GM21381 (cell line): ENCODE results near the gene COA6.

Experiments
- ATAC-seq: cut with Tn5 transposase; IDR thresholded peaks from one replicate; pipeline ENCODE4 v1.9.1; 2021; ENCODE audit warnings: mild to moderate bottlenecking, moderate library complexity; ENCODE audit not compliant: unreplicated experiment

Gene COA6, protein sequence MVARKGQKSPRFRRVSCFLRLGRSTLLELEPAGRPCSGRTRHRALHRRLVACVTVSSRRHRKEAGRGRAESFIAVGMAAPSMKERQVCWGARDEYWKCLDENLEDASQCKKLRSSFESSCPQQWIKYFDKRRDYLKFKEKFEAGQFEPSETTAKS

DNA sequence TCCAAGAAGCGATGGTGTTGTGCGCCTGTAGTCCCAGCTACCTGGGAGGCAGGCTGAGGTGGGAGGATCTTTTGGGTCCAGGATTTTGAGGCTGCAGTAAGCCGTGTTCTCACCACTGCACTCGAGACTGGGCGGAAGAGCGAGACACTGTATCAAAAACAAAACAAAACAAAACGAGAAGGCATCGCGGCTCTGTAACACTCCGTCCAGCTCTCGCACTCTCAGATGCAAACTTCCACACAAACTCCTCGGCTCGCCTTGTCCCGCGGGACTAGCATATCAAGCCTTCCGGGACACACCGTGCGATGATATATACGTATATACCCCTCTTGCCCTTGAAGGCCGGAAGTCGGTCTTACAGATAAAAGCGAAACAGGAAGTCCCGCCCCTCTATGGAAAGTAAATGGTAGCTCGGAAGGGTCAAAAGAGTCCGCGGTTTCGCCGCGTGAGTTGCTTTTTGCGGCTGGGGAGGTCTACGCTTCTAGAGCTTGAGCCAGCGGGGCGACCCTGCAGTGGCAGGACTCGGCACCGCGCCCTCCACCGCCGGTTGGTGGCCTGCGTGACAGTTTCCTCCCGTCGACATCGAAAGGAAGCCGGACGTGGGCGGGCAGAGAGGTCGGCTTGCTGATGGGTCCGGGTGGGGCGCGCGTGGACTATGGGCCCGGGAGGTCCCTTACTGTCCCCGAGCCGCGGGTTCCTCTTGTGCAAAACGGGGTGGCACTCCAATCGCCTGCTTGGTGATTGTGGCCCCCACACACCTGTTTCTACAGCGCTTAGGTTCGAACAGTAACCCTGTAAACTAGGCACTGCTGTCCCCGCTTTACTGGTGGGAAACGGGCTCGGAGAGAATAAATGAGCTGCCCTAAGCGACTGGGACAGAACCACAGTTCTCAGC, at the start of gene COA6:
COA6 (plus strand) TSS at position 393 of the 895 bp plus-strand sequence; CDS start at position 404, 11 bp downstream.
- peak; percentile 93 for ATAC-seq

DNA sequence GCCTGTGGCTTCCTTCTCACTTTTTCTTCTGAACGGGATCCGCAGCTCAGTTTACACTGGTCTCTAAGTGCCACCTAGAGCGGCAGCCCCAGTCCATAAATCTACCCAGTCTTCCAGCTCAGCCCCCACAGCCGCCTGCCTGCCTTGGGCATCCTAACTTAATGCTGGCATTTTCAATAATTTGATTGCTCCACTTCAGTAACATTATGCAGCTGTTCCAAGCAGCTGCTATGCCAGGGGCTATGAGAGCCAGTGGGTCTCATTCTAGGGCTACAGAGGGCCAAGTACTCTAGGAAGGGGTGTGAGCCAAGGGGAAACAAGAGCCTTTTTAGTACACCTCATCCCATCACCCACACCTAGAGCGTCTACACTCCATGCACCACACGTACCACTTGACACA, 48.4 kb upstream of the COA6 start:
- ATAC-seq = no peak

DNA sequence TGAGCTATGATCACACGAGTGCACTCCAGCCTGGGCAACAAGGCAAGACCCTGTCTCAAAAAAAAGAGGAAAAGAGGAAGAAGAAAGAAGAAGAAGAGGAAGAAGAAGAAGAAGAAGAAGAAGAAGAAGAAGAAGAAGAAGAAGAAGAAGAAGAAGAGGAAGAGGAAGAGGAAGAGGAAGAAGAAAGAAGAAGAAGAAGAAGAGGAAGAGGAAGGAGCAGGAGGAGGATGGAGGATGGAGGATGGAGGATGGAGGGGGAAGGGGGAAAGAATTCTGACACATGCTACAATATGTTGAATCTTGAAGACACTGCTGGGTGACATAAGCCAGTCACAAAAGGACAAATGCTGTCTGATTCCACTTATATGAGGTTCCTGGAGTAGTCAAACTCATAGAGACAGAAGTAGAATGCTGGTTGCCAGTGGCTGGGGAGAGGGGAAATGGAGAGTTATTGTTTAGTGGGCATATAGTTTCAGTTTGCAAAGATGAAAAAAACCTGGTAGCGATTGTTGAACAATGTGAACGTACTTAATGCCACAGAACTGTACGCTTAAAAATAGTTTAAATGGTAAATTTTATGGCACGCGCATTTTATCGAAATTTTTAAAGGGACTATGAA, 47.3 kb upstream of the COA6 start:
- no peak for ATAC-seq

DNA sequence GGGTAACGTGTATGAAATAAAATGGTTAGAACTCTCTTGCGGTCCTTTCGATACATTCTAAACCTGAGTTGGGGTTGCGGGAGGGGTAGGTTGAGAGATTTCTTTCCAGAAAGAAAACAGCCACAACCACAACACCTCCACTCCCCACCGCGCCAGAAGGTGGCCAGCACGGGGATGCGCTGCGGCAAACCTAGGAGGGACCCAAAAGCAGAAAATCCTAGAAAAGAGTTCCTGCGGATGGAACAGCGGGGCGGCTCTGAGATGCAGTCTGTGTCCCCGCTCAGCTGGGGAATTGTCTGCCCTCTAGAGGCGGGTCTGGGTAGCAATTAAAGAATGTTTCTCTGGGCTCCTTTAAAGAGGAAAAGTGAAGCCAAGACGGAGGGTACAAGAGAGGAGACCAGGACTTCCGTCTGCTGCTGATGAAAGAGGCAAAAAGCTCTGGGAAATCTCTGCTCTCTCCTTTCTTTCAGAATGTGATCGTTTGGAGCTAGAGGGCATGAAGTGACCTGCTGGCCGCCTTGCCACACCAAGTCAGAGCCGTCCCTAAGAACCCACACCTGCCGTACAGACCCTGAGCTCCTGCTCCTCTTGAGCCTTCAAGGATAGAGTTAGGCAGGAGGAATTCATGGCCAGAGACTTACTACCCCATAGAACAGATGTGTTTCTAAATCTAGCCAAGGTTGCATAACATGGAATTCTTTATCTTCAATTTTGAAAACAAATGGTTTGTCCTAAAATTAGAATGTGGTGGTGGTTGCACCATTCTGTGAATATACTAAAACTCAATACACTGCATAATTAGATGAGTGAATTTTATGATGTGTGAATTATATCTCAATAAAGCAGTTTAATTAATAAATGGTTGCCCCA, 46.5 kb upstream of the COA6 start:
- peak; percentile 67 for ATAC-seq

DNA sequence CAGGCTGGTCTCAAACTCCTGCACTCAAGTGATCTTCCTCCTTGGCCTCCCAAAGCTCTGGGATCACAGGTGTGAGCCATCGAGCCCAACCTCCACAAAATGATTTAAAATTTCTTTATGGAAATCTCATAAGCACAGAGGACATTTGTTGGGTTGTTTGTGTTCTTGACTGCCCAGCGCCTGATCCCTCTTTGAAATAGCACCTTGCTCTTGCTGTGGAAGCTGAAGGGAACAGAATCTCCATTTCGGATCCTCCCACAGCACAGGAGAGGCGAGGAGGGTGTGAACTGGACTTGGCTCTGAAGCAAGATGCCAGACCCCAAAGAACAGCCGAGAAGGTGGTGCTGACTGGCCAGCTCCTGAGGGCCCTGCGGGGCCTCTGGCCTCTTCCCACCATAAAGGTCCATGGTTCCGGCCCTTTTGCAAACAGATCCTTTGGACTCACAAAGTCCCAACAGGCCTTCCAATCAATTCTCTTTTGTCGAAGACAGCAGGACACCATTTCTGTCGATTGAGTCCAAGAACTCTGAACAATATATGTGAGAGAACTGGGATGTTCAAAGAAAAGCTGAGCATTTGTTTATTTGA, 45.6 kb upstream of the COA6 start:
- no peak for ATAC-seq

DNA sequence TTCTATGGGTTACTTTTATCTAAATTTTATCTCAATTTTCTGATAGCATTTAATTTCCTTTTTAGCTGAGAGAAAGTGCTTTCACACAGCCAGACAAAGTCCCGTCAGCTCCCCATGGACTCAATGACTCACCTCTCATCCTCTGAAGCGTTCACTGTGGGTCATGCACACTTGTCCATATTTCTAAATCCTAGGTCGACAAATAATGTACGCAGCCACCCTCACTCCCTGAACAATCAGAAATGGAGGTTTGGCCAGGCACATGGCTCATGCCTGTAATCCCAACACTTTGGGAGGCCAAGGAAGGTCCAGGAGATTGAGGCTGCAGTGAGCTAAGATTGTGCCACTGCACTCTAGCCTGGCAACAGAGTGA, 42.4 kb upstream of the COA6 start:
- ATAC-seq = no peak

DNA sequence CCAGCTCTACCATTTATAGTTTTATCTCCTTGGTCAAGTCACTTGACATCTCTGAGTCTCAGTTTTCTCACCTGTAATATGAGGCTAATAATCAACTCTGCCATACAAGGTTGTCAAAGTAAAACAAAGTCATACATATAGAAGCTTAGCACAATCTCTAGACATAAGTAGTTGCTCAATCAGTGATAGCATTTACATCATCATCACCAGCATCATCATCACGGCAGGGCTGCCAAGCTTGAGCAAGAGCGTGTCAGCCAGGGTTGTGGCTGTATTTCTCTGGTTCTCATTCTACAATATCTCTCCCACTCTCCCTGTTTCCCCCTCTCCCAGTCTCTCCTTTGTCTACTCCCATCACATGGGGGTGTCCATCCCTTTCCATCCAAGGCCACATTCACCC, 41.7 kb upstream of the COA6 start:
- no peak for ATAC-seq

DNA sequence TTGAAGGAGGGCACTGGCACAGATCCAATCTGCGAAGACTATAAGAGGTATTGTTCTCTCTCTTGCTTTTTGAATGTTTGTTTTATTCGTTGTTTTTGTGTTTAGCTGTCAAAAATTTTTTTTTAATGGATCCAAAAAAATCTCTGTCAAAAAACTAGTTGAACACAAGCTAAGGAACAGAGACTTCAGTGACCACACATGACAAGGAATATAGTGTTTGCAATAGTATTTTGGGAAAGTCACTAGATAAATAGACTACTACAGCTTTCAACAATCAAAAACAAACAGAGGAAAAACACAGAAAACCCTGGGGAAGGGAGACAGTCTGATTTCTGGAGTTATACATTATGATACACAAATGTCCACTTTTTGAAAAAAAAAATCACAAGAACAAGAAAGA, 36.9 kb upstream of the COA6 start:
- ATAC-seq = no peak

DNA sequence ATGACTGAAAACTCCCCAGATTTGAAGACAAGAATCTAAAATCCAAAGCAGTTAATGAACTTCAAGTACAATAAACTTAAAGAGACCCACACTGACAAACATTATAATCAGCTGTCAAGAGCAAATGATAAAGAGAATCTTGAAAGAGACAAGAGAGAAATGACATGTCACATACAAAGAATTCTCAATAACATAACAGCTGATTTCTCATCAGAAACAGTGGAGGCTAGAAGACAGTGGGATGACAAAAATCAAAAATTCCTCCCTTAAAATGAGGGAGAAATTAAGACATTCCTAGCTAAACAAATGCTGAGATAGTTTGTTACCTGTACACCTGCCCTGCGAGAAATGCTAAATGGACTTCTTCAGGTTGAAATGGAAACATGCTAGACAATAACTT, 36.0 kb upstream of the COA6 start:
- ATAC-seq = no peak

DNA sequence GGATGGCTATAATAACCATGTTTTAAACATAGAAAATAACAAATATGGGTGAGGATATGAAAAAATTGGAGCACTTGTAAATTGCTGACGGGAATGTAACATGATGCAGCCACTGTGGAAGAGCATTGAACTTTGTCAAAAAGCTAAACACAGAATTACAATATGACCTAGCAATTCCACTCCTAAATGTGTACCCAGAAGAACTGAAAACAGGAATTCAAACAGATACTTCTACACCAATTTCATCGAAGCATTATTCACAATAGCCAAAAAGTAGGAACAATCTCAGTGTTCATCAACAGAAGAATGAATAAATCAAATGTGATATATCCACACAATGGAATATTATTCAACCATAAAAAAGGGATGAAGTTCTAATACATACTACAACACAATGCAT, 32.7 kb upstream of the COA6 start:
- no peak for ATAC-seq

DNA sequence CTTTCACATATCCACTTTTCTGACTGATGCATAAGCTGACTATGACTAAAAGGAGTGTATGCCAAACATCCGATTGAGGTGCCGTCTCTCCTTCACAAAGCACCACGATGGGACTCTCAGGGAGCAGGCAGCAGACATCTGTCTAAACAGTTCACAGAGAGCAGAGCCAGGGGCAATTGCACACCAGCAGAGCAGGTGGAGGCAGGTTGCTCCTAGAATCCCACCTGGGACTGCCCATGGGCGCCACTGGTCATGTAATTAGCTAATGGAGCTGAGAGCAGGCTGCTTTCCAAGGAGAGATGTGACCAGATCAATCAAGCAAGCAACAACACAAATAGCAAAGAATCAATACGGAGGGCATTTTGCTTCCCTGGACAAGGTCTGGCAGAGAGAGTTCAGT, 30.5 kb upstream of the COA6 start:
- ATAC-seq = no peak

DNA sequence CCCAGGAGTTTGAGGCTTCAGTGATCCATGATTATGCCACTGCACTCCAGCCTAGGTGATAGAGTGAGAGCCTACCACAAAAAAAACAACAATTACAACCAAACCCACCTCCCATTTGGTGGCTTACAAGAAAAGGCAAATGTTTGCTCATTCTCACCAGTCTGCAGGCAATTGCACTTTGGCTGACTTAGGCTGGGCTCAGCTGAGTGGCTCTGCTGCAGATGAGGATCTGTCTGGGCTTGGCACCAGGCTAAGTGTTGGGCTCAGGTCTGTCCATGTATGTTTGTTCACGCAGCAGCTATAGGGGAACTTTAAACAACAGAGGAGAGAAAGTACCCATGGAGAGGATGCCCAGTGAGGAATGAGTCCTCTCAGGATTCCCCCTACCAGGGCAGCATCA, 28.0 kb upstream of the COA6 start:
- ATAC-seq = no peak

DNA sequence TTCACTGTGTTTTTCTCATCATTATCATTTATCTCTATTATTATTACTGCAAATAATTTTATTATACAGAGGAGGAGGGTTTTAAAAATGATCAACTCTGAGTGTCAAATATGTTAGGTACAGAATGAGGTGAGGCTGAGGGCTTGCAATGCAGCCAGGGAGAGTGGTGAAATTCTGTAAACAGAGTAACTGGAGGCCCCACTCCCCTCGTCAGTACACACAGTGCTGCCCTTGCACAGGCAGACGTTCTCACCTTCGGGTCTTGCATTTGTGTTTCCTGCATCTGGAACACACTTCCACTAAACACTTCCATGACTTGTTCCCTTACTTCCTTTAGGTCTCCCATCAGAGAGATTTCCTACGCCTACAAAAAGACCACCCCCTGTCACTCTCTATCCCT, 24.3 kb upstream of the COA6 start:
- ATAC-seq = no peak

DNA sequence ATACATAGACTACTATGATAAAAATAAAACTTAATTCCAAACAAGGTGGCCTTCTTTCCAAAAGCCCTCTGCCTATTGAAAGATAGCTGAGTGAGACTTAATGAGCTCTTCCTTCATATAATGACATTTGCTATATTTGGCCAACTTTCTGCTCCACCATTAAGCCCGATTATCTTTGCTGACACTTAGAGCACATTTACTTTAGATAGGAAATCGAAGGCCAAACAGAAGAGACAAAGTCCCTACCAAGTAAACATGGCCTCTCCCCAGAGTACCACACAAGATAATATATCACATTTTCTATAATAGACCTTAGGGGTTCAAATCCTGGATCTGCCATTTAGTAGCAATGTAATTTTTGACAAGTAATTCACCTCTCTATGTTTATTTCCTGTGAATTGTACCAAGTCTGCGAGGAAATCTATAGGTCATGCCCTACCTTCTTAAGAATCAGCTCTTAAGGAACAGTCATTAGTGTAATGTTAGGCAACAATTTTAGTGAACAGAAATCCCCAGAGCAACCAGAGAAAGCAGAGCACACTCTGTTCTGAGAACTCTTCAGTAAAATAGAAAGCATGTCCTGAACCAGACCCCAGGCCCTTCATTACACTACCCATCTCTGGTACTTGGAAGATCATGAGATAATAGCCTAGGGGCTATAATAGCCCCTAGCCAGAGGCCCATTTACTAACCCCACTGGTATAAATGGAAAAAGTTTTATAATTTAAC, 17.3 kb upstream of the COA6 start:
- no peak for ATAC-seq

DNA sequence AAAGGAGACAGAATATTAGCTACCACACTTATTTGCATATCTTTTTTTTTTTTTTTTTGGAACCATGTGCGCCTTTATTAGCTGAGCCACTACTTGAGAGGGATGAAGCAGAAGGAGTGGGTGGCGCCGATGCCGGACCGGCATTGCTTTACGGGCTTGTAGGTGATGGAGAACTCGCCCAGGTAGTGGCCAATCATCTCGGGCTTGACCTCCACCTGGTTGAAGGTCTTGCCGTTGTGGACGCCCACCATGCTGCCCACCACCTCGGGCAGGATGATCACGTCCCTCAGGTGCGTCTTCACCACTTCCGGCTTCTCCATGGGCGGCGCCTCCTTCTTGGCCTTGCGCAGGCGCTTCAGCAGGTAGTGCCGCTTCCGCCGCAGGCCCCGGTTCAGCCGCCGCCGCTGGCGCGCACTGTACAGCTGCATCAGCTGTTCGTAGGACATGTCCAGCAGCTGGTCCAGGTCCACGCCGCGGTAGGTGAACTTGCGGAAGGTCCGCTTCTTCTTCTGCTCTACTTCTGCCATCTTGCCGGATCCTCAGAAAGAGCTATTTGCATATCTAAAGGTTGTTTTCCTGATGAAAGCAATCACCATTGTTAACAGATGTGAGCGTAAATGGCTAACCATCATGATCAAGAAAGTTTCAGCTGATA, 16.5 kb upstream of the COA6 start:
- peak; percentile 65 for ATAC-seq

DNA sequence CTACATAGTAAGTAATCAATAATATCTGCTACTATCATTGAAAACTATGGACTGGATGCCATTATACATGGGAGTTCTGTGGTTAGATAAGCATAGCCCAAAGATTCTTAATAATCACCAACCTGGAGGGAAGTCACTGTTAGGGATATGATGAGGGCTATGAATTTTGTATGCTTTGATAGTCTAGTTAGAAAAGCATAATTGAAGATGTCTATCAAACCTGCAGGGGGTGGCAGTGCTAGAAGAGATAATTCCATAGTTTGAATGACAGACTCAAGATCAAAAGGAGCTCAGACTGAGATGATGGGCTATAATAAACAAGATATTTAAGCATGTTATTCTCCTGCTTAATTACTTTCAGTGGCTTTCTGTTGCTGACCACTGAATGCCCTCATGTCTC, 15.4 kb upstream of the COA6 start:
- no peak for ATAC-seq

DNA sequence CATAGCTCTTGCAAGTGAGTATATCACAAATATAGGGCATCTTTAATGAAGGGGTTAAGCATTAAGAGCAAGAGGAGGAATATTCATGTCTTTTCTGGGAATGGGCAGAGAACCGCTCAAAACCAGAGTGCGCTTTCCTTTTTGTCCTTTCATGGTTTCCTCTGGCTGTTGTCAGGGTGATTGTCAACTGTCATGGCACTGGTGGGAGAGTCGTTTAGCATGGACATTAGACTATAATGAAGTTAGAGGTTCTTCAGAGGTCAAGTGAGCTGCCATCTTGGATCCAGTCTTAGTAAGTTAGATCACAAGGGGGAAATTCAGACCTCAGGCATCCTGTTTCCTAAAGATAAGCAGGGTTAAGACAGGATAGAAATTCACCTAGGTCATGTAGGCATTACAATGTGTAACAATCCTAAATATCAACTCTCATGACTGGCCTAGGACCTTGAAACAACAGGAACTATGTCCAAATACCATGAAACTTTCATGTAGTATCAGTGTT, 12.1 kb upstream of the COA6 start:
- ATAC-seq = no peak

DNA sequence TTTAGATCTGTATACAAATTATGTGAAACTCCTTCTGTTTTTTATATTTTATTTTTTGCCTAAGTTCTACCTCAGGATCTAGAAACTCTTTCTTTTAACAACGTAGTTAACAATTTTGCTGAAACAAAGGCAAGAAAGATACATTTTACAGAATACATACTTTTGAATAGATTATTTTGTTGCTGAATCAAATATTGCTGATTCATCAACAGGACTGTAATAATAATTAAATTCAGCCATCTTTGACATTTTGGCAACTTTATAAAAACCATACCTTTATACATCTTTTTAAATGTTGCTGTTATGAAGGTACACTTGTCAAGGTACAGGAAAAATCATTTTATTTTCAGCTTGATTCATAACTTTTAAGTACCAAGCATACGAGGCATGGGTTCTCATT, 10.7 kb upstream of the COA6 start:
- no peak for ATAC-seq

DNA sequence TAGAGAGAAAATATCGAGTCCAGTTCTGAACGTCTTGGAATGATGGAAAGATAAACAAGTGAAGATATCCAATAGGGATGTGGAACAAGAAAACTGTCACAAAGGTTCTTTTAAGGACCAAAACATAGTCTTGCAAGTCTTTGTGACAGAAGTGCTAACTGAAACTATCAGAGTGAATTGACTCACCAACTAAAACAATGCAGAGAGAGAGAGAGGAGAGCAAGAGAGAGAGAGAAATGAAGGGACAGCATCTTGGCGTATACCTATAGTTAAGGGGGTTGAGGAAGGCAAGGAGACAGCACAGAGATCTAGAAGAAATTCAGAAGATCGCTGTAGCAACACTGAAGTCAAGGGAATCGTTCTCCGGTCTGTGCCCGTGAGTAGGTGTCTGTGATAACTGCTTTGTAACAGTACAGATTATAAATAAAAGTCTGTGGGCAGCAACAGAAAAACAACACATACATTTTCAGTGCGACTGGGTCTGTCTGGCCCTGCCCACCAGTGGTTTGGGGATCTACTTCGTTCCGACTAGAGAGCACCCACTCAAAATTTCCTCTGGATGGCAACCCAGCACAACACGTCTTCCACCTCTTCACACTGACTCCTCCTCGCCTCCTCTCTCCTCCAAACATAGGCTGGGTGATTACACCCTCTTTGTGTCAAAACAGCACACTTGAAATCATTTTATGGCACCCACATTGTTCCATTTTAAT, 4.8 kb upstream of the COA6 start:
- ATAC-seq = no peak
